ENCODE measurements around the gene KRT15. TPM values are rescaled to one million over a fixed set of nuclear protein-coding genes. Genes with fewer than 3 reads are reported as not detected.

Gene KRT15
- total RNA-seq, 2 experiments from 2014 or later = not detected

DNA sequence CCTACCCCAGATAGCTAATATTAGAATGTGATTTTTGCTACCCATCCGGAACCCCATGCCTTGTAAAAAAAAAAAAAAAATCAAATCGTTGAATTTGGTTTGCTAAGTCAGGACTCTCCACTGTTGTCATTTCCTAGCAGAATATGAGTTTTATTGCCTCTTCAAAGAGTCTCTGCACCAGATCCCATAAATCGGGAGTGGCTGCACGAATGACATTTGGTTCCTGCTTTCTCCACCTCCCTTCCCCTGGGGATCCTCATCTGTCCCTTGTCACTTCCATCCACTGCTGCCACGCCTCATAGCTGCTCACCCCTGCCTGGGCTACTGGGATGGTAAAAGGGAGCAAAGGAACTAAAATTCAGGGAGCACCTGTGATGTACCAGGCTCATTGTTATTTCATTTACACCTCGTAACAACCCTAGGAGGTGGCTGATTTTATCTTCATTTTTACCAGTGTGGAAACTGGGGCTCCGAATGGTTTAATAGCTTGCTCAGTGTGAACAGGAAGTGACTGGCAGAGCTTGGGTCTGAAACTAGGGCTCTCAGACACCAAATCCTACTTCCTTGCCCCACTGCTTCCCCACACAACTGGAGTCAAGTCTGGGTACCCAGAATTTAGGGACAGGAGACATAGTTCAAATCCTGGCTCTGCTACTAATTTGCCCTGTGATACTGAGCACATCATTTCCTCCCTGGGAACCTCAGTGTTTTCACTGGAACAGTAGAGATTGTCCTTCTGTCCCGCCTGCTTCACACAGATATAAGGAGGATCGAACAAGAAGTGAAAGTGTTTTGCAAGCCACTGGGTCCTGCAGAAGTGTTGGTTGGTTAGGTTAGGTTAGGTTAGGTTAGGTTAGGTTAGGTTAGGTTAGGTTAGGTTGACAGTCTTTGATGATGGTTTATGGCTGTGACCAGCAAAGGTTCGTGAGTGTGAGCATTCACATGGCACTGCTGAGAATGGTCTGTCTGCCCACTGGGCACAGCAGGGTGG is 28.4 kb downstream of the KRT15 start:
- ChIA-PET CTCF (interaction anchor here (2.1 kb wide), 1 partner anchor 59 kb away, joined by 7 read pairs; no protein-coding TSS in a partner anchor), POLR2A (no interaction called here)

DNA sequence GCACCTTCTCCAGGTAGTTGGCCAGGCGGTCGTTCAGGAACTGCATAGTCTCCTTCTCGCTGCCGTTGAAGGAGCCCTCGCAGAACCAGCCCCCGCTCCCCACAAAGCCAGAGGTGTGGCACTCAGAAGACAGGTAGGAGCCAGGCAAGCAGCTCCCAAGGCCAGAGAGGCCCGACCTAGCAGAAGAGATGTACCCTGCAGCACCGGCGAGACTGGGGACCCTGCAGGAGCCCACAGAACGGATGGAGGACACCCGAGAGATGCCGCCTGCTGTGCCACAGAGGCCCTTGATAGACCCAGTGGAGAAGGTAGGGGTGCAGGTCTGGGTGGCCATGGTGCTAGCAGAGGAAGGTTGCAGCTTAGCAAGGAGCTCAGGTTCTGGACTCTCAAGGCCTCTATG is 29.2 kb downstream of the KRT15 start, which contains the start of gene KRT36:
Gene KRT36 (minus strand): TSS at position 380 of the 400 bp plus-strand sequence. CDS start 46 bp downstream, at position 334.
- ChIA-PET CTCF (interaction anchor here (2.1 kb wide), 1 partner anchor 60 kb away, joined by 7 read pairs; no protein-coding TSS in a partner anchor), POLR2A (no interaction called here)

DNA sequence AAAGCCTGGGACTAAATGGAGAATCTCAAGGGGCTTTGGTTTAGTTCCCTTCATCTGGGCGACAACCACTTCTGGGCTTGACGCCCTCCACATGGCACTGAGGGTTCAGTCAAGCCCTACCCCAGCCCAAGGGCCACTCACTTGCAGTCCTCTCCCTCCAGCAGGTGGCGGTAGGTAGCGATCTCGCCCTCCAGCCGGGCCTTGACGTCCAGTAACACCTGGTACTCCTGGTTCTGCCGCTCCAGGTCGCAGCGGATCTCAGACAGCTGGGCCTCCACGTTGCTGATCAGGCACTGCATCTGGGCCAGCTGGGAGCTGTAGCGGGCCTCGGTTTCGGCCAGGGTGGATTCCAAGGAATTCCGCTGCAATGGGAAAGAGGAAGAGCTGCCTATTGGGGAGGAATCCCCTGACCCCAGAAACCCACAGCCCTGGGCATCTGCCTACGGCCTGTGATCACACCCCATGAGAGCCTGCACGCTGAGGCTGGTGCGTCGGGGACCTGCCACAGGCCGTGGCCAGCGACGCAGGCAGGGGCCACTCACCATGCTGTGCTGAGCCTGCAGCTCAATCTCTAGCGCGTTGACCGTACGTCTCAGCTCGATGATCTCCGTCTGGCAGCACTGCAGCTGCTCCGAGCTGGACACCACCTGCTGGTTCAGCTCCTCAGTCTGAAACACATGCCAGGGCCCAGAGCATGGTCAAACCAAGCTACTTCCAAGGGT is 31.7 kb downstream of the KRT15 start:
- CTCF ChIA-PET = interaction anchor here (0.5 to 1.7 kb wide), 5 partner anchors 10 to 948 kb away, joined by 3 to 6 read pairs (median 4); partner anchors contain the start of gene KRT15
- POLR2A ChIA-PET = no interaction called here

DNA sequence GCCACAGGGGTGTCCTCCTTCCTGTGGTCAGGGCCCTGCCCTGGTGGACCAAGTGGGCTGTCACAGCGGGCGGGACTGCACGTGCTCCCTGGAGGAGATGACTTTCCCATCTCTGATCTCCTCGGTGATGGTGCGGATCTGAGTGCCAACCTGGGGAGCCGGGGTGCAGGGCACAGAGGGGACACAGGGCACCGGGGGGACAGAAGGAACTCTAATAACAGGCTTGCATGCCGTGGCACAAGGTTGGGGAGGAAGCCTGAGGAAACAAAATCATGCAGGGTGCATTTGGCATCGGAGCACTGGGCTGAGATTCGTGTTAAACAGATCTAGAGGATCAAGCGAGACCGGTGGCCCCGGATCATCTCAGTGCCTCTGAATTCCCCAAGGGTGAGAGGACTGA is 32.4 kb downstream of the KRT15 start:
- ChIA-PET POLR2A (no interaction called here), CTCF (interaction anchor here (1.2 to 1.7 kb wide), 4 partner anchors 10 to 162 kb away, joined by 4 to 6 read pairs (median 5); no protein-coding TSS in a partner anchor)

DNA sequence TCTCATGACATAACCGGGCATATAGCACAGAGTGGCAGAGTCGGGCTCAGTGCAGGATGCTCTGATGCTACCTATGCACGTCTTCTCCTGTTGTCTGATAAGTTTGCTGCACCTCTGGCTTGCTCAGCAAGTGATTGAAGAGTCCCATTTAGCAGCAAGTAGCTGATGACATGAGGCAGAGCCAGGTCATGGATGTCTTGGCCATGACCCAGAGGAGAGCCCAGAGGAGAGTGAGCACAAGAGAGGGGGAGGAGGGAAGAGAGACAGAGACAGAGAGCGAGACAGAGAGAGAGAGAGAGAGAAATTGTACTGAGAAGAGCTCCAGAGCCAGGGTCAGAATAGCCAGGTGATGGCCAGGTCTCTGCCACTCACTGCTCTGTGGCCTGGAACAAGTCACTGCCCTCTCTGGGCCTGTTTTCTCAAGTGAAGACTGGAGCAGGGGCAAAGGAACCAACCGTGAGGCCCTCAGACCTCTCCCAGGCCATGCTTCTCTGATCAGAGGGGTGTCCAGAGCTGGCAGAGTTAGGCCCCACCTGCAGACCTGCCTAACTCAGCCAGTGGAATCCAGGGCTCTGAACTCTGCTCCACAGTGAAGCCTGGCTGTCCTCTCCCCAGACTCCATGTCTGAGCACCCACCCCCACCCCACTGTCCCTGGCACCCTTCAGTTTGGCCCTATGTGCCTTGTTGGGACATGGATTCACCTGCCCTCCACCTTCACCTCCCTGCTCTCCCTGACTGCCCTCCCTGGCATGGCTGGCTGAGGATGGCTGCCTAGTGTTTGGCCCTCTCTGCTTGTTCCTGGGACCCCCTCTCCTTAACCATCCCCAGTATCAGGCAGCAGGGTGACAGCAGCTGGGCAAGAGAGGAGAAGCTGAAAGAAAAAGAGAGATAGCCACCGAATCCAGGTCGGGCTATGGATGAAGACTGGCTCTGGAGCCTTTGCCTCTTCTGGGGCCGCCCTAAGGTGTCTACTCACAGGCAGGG is 33.5 kb downstream of the KRT15 start:
- ChIA-PET POLR2A (no interaction called here), CTCF (interaction anchor here (1.7 kb wide), 1 partner anchor 64 kb away, joined by 6 read pairs; no protein-coding TSS in a partner anchor)

DNA sequence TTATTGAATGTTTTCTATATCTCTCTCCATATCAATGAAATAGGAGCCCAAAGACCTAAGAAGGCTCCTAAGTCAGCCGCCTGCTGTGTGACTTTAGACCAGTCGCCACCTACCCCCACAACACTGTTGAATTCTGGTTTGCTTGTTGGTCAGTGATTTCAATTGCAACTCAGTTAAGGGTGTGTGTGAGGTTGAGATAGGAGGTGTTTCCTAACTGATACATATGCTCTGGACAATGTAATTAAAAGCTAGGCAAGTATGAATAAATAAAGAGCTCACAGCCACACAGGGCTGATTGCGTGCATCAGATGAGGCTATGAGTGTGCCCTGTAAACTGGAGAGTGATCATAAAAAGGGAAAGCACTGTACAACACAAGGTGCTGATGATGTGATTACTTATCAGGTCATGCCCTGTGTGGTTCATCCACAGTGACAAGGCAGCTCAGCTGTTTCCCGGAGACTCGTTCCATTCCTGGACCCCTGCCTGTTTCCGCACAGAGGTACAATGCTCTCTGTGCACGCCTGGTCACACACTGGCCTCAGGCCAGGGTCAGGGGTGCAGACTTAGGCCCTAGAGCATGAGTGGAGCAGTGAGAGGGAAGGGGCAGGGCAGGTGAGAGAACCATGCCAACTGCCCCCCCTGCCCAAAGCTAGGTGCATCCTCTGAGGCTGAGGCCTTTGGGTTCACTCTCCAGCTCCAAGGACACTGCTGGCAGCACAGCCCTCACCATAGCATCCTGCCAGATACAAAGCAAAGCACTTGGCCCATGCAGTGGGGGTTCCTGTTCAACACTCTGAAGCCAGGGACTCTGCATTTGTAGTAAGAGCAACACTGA is 34.5 kb downstream of the KRT15 start:
- CTCF ChIA-PET = interaction anchor here (1.5 to 1.7 kb wide), 2 partner anchors 18 to 65 kb away, joined by 3 to 6 read pairs; partner anchors contain the start of gene KRT32
- POLR2A ChIA-PET = no interaction called here

DNA sequence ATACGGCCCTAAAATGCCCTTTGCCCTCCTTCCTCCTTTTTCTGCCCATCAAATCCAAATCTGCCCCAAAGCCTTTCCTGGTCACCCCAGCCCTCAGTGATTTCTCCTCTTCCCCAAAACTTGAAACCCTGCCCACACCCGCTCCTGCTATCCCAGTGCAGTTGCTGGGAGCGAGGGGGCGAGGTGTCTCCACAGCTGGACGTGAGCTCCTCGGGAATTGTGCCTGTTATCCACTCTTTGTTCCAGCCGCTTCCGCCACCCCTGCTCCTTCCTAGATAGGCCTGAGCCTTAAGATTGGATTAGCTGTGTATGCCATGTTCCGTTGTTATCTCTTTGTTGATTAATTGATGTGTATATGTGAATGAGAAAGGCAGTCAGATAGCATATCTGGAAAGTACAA is 35.2 kb downstream of the KRT15 start:
- ChIA-PET CTCF (interaction anchor here (1.5 kb wide), 1 partner anchor 17 kb away, joined by 3 read pairs; the partner anchor contains the start of gene KRT32), POLR2A (no interaction called here)

DNA sequence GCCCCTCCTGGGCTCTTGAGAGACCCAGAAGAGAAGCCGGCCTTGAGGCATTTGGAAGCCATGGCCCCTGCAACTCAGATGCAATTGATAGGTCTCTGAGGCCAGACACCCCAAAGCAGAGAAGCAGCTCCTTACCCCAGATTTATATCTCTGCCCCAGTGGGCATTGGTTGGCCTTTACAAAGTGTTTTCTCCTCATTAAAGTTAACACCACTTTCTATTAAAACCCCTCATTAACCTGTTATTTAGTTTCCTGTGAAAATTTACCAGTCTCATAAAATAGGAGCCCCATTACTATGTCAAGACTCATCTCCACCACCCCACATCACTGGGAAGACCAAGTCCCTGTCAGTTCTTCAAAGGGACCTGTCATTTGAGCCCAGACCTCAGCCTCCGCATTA is 37.7 kb downstream of the KRT15 start, which contains the start of gene KRT35:
Gene KRT35 (minus strand): TSS at position 116 of the 400 bp plus-strand sequence. CDS start 54 bp downstream, at position 62.
- CTCF ChIA-PET = no interaction called here
- POLR2A ChIA-PET = no interaction called here

DNA sequence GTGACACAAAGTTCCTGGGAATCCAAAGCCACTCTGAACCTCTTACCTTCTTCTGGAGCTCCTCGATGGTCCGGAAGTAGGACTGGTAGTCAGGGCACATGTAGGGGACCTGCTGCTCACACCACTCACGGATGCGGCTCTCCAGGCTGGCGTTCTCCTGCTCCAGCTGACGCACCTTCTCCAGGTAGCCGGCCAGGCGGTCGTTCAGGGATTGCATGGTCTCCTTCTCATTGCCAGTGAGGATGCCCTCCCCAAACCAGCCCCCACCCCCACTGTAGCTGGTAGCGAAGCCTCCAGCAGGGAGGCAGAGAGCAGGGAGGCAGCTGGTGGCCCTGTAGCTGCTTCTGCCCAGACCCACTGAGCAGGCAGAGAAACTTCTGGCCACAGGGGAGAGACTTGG is 38.1 kb downstream of the KRT15 start:
- POLR2A ChIA-PET = no interaction called here
- CTCF ChIA-PET = no interaction called here

DNA sequence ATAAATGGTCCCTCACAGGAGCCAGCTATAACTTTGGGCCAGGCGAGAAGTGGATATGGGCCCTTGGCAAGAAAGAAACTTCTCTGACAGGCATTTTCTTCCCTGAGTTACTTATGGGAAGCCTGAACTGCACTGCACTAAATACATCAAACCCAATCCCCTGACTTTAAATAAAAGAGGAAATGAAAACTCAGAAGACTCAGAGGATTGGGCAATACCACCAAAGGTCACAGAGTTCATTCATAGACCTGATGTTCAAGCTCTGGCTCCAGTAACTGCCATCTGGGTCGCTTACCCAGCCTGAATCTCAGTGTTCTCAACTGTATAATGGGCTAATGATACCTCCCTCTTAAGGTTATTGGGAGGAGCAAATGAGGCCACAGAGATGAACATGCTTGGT is 38.6 kb downstream of the KRT15 start:
- ChIA-PET CTCF (no interaction called here), POLR2A (no interaction called here)

DNA sequence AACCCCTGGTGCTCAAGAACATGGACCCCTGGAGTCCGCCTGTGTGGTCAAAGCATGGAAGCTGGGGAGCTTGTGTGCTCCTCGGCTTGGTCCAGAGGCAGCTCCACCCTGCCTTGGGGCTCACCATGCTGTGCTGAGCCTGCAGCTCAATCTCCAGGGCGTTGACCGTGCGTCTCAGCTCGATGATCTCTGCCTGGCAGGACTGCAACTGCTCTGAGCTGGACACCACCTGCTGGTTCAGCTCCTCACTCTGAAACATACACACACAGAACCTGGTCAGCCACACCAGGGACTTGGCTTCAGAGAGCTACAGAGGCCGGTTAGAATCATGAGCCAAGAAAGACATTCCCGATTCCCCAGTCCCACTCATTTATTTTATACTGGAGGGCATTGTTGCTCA is 40.5 kb downstream of the KRT15 start:
- ChIA-PET POLR2A (no interaction called here), CTCF (no interaction called here)

DNA sequence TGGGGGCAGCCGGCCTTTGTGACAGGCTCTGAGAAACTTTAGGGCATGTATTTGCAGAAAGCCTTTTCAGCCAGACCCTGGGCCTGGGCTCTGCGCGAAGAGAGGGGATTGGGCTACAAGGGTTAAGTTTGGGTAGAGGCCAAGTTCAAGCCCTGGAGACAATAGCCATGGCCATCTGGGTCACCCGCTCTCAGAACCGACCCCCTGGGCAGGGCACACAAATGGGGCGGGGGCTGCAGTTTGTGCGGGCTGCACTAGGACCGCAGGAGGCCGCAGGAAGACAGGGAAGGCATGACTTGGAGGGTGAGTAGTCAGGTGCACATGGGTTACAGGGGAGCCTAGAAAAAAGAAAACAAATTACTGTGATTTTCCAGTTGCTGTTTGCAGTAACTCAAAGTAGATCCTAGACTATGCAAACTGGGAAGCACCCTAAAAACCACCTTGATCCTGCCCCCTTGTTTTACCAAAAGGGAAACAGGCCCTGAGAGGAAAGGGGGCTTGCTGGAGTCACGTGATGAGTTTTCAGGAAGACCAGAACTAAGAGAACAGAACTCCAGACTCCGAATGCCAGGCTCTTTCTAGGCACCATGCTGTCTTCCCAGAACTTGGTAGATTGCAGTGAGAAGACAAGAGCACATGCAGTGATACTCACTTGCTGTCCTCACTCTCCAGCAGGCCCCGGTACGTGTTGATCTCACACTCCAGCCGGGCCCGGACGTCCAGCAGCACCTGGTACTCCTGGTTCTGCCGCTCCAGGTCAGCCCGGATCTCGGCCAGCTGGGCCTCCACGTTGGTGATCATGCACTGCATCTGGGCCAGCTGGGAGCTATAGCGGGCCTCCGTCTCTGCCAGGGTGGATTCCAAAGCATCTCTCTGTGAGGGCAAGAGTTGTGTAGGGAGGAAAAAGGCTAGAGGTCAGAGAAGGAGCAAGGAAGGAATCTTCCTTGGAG is 41.5 kb downstream of the KRT15 start:
- POLR2A ChIA-PET = no interaction called here
- CTCF ChIA-PET = no interaction called here

DNA sequence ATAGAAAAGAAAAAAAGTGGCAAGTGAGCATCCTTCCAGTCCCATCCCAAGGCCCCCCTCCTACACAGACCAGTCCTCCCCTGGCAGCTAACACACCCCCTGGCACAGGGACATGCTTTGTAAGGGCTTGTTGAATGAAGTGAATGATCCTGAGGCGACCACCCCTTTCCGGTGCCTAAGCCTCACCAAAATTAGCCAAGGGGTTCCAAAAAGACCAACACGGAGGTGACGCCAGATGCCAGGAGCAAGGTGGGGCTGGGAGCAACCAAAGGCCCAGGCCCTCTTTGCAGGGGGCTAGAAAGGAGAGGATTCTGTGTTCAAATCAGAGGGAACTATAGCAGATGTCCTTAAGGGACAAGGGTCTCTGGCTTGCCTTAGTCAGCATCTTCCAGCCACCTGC is 43.3 kb downstream of the KRT15 start:
- ChIA-PET POLR2A (no interaction called here), CTCF (no interaction called here)

DNA sequence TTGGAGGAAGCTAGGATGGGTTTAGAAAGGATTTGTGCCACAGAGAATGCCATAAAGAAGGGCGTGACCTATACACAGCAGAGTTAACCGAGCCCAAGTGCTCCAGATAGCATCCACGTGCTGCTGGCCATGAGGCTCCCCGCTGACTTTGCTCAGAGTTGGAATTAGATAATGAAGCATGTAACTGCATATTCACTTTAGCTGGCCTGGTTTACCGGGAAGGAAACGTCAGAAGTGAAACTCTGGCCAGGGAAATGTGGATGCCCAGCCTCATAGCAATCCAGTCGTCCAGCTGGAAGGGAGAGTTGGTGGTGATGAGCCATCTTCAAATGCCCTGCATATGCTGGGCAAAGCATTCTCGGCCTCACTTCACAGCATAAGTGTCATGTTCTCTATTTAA is 43.8 kb downstream of the KRT15 start:
- POLR2A ChIA-PET = no interaction called here
- CTCF ChIA-PET = no interaction called here

DNA sequence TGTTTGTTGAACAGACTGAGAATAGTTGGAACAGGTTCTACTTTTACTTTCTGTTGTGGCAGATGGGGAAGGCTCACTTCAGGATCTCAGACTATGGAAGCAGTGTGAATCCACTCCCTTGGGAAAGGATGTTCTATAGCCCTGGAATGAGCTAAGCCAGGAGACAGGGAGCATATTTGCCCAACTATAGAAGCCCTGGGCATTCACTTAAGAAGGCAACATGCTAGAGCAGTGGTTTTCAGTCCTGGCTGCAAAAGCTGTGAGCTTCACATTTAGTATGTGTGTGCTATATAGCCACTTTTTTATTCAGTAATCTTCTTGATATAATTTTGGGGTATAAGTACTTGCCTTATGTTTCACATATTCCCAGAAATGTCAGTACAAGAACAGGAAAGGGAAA is 50.3 kb downstream of the KRT15 start:
- ChIA-PET CTCF (interaction anchor here (1.0 kb wide), 1 partner anchor 180 kb away, joined by 3 read pairs; no protein-coding TSS in a partner anchor), POLR2A (no interaction called here)

DNA sequence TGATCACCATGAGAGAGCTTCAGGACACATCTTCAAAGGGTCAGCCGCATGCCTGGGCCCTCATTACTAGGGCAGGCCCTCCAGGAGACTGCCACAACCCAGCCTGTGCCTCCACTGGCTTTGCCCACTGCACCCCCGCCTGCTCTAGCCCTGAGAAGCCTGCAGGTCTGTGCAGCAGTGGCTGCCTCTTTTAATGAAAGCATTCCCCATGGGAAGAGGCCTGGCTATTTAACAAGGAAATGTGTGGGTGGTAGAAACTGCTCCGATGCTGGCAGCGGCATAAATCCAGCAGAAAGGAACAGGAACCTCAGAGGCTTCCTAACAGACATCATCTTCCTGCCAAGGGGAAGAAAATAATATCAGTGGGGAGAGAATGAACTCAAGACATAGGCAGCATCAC is 51.1 kb downstream of the KRT15 start:
- ChIA-PET CTCF (no interaction called here), POLR2A (no interaction called here)

DNA sequence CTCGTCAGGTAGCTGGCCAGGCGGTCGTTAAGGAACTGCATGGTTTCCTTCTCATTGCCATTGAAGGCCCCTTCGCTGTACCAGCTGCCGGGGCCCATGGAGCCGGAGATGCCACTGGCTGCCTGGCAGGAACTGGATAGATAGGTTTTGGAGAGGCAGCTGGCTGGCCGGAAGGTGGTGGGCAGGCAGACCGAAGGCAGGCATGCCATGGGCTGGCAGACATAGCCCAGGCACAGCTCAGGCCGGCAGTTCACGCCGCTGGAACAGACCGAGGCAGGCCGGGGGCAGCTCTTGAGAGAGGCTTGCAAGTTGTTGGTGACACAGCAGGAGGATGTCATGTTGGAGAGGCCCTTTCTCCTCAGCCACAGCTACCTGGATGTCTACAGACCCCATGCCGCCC is 51.7 kb downstream of the KRT15 start, which contains the start of gene KRT32:
Gene KRT32 (minus strand): TSS at position 399 of the 400 bp plus-strand sequence. CDS start 61 bp downstream, at position 338.
- ChIA-PET POLR2A (no interaction called here), CTCF (interaction anchor here (0.6 to 1.0 kb wide), 2 partner anchors 16 to 178 kb away, joined by 3 read pairs; no protein-coding TSS in a partner anchor)

All from activated CD8-positive, alpha-beta memory T cell treated with anti-CD3 and anti-CD28 coated beads for 36 hours (primary cell).